NT2/D1 (cell line): ENCODE measurements around the gene MGAT4B.

Experiments
- DNase-seq: peaks from one replicate; pipeline ENCODE4 v3.0.0-alpha.2; 2011; ENCODE audit warnings: low read depth, low spot score
- H3K27me3 ChIP-seq: 2 replicates; pipeline ENCODE4 v1.6.0; 2011; ENCODE audit warnings: mild to moderate bottlenecking; ENCODE audit not compliant: insufficient read length, insufficient read depth
- H3K36me3 ChIP-seq: 2 replicates; pipeline ENCODE4 v1.6.1; 2011; ENCODE audit warnings: mild to moderate bottlenecking, low read length, mixed read lengths; ENCODE audit not compliant: insufficient read depth, insufficient read length
- H3K4me1 ChIP-seq: 2 replicates; pipeline ENCODE4 v1.5.1; 2011; ENCODE audit not compliant: insufficient read depth, insufficient read length
- H3K4me3 ChIP-seq: 2 replicates; pipeline ENCODE4 v1.5.1; 2011; ENCODE audit warnings: low read depth; ENCODE audit not compliant: insufficient read length
- H3K9ac ChIP-seq: 2 replicates; pipeline ENCODE4 v1.6.0; 2011; ENCODE audit warnings: low read depth; ENCODE audit not compliant: insufficient read length
- H3K9me3 ChIP-seq: 2 replicates; pipeline ENCODE4 v1.5.1; 2011; ENCODE audit warnings: mild to moderate bottlenecking, low read length; ENCODE audit not compliant: insufficient read depth
- SUZ12 ChIP-seq: IDR thresholded peaks from 2 replicates; pipeline ENCODE4 v1.6.1; 2011; ENCODE audit not compliant: insufficient read length, insufficient read depth; ENCODE audit errors: extremely low read depth
- YY1 ChIP-seq: IDR thresholded peaks from 2 replicates; pipeline ENCODE4 v1.6.1; 2011; ENCODE audit not compliant: insufficient read length, insufficient read depth
- ZNF274 ChIP-seq: IDR thresholded peaks from 2 replicates; pipeline ENCODE4 v1.6.1; 2011; ENCODE audit warnings: mild to moderate bottlenecking, low read depth, low read length

Gene MGAT4B

GRCh38 chr5:179806250-179807048 lies at the start of gene MGAT4B:
Gene MGAT4B (minus strand): TSS chr5:179806866. CDS start chr5:179806583, 283 bp downstream.
- DNase-seq = no peak
- Histone ChIP-seq H3K9me3 (no peaks in the 10 kb centered on the region), H3K27me3 (no peaks in the 10 kb centered on the region), H3K4me1 (peaks cover 24% of the 10 kb centered on the region), H3K9ac (peak within 1 kb of the TSS; percentile 88), H3K36me3 (peaks cover 5% of the 10 kb centered on the region), H3K4me3 (peak within 1 kb of the TSS; percentile 75)
- TF ChIP-seq ZNF274 (no peak), YY1 (no peak), SUZ12 (no peak)

GRCh38 chr5:179854356-179854755 lies 47.7 kb upstream of the MGAT4B start:
- TF ChIP-seq SUZ12 (no peak), YY1 (no peak), ZNF274 (no peak)
- H3K36me3 ChIP-seq = peaks cover 40% of the 10 kb centered on the region
- no peaks in the 10 kb centered on the region for H3K4me1 ChIP-seq
- no peak overlapping the region for H3K9ac ChIP-seq
- no peak overlapping the region for H3K4me3 ChIP-seq
- no peak for DNase-seq
- no peaks in the 10 kb centered on the region for H3K27me3 ChIP-seq
- H3K9me3 ChIP-seq = no peaks in the 10 kb centered on the region

DNA sequence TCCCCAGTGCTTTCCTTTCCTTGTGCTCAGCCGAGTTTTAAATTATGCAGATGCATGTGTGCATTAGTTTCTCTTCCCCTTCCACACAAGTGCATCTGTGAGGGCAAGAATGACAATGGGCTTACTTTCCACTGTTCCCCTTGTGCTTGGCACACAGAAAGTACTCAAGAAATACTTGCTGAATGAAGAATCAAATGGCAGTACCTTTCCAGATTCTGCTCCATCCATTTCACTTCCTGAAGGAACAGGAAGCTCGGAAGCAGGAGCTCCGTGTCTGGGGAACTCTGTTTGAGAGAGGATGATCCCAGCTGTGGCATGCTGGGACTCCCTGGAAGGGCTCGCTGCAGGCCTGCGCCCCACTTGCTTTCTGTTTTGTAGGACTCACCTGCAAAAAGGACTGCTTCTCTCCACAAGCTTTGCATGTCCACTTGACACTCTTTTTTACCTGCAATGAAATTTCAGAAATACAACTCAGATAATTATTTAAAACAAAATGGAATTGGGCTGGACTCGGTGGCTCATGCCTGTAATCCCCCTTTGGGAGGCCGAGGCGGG lies 46.4 kb upstream of the MGAT4B start:
- no peak for DNase-seq
- H3K36me3 ChIP-seq = peaks cover 48% of the 10 kb centered on the region
- no peak for TF ChIP-seq ZNF274
- no peak for TF ChIP-seq SUZ12
- TF ChIP-seq YY1 = no peak
- no peak overlapping the region for H3K9ac ChIP-seq
- no peak overlapping the region for H3K4me3 ChIP-seq
- no peaks in the 10 kb centered on the region for H3K9me3 ChIP-seq
- H3K4me1 ChIP-seq = no peaks in the 10 kb centered on the region
- no peaks in the 10 kb centered on the region for H3K27me3 ChIP-seq

DNA sequence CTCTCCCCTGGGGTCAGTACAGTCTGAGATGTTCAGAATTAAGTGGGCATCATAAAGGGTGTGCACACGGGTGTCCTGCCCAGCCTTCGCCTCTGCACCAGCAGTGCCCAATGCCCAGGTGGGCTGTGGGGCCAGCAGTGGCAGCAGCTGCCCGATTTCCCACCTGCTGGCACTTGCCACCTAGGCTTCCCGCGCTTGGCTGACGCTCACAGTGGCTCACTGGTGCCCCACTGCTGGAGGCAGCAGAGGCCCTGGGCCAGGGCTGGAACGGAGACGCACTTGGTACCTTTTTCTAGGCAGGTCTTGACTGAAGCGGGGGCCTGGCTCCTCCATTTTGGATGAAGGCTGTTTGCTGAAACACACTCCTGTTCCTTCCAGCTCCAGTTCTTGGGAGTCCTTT lies 35.0 kb upstream of the MGAT4B start:
- H3K4me1 ChIP-seq = peaks cover 2% of the 10 kb centered on the region
- no peaks in the 10 kb centered on the region for H3K27me3 ChIP-seq
- H3K9ac ChIP-seq = no peak overlapping the region
- no peak for DNase-seq
- peaks cover 64% of the 10 kb centered on the region for H3K36me3 ChIP-seq
- H3K4me3 ChIP-seq = no peak overlapping the region
- H3K9me3 ChIP-seq = peaks cover 5% of the 10 kb centered on the region; the same call in 1 of the 2 replicates
- TF ChIP-seq SUZ12 = no peak
- no peak for TF ChIP-seq YY1

DNA sequence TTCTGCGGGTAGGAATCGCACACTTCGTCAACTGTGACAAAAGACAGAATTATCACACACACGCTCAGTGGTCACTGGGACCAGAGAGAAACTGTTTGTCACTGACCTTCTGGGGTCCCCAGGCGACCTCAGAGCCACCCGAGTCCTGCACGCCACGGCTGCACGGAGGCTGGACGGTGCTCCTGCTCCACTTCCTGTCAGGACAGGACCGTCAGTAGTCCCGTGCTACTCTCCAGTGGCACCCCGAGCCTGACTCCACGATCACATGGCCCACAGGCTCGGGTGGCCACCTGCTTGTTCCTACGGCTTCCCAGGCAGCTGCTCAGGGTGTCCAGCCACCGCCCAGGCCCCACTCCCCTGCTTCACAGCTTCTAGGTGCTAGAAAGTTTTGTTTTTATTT lies 34.1 kb upstream of the MGAT4B start:
- no peaks in the 10 kb centered on the region for H3K27me3 ChIP-seq
- H3K4me3 ChIP-seq = no peak overlapping the region
- peaks cover 3% of the 10 kb centered on the region; the same call in 1 of the 2 replicates for H3K9me3 ChIP-seq
- no peak for TF ChIP-seq SUZ12
- H3K4me1 ChIP-seq = peaks cover 6% of the 10 kb centered on the region
- H3K36me3 ChIP-seq = peaks cover 68% of the 10 kb centered on the region
- H3K9ac ChIP-seq = no peak overlapping the region
- DNase-seq = no peak

DNA sequence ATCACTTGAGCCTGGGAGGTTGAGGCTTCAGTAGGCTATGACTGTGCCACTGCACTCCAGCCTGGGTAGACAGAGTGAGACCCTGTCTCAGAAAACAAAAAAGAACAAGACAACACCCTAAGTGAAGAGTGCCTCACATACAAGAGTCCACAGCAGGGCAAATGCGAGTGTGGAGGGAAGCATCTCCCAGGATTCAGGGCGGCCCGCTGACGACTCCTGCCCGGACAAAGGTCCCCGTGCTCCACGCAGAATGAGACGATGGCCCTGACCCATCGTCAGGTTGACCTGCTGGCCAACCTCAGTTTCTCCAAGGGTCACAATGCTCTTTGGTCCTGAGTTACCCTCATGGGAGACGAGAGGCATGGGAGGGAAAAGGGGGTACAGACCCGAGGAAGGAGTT lies 33.7 kb upstream of the MGAT4B start:
- Histone ChIP-seq H3K4me1 (peaks cover 6% of the 10 kb centered on the region), H3K4me3 (no peak overlapping the region), H3K9ac (no peak overlapping the region), H3K9me3 (no peaks in the 10 kb centered on the region), H3K27me3 (no peaks in the 10 kb centered on the region), H3K36me3 (peaks cover 65% of the 10 kb centered on the region)
- no peak for DNase-seq
- no peak for TF ChIP-seq ZNF274
- TF ChIP-seq SUZ12 = no peak
- no peak for TF ChIP-seq YY1

DNA sequence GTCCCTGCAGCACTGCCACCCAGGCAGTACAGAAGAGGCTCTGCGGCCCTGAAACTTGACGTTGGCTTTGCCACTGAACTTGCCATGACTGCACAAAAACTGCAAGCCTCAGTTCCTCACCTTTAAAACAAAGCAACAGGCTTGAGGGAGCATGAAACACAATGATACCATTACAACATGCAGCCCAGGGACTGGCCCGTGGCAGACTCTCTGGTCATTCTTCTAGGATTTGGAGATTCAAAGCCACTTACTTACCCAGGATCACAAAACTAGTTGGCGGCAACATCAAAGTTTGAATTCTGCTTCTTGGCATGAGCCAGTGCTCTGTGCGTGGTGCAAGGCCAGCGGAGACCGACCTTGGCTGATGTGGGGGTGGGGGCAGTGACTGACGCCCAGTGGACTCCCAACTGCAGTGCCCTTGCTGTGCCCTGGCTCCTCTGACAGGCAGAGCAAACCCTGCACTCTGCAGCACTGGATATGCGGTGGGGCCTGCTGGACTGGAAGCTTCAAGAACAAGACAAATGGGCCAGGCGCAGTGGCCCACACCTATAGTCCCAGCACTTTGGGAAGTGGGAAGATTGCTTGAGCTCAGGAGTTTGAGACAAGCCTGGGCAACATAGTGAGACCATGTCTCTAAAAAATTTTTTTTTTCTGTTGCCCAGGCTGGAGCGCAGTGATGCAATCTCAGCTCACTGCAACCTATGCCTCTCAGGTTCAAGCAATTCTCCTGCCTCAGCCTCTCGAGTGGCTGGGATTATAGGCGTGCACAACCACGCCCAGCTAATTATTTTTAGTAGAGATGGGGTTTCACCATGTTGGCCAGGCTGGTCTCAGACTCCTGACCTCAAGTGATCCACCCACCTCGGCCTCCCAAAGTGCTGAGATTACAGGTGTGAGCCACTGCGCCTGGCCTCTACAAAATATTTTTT lies 32.9 kb upstream of the MGAT4B start:
- H3K36me3 ChIP-seq = peaks cover 65% of the 10 kb centered on the region

More for the DNA sequence above, 32.9 kb upstream of the MGAT4B start:
- Histone ChIP-seq H3K4me1 (peaks cover 6% of the 10 kb centered on the region), H3K27me3 (no peaks in the 10 kb centered on the region), H3K9ac (no peak overlapping the region), H3K9me3 (no peaks in the 10 kb centered on the region), H3K4me3 (no peak overlapping the region)
- TF ChIP-seq ZNF274 (no peak), YY1 (no peak), SUZ12 (no peak)
- DNase-seq = no peak
